CD14-positive monocyte (primary cell): ENCODE results near the gene CYB561D1. TPM values are rescaled to one million over a fixed set of nuclear protein-coding genes. Genes with fewer than 3 reads are reported as not detected.

ENCODE experiments used
- DNase-seq, 3 donors: peaks; one replicate each; pipeline ENCODE4 v3.0.0-alpha.2; 2011 to 2022
- H2AFZ ChIP-seq: 2 replicates; pipeline ENCODE4 v1.6.0; 2012; ENCODE audit warnings: mild to moderate bottlenecking, low read depth, low read length, inconsistent platforms; ENCODE audit not compliant: insufficient read depth, poor library complexity, severe bottlenecking
- H3K27ac ChIP-seq, 2 donors: 1 replicate in 1 of 2; 2 replicates in 1 of 2; pipeline ENCODE4 v1.5.1; 2012 to 2013; ENCODE audit warnings: low read length in 2 of 2, control low read depth in 1 of 2, inconsistent platforms in 1 of 2, low read depth in 1 of 2, mild to moderate bottlenecking in 1 of 2
- H3K27me3 ChIP-seq, 2 donors: one replicate each; pipeline versions ENCODE4 v1.6.0 to v1.6.1; 2011 to 2013; ENCODE audit warnings: low read length in 2 of 2; ENCODE audit not compliant: control insufficient read depth in 2 of 2, insufficient read depth in 2 of 2
- H3K36me3 ChIP-seq, 2 donors: replicated peaks in 1 of 2; 1 replicate in 1 of 2; 2 replicates in 1 of 2; pipeline versions ENCODE4 v1.5.1 to v1.6.1; 2012 to 2013; ENCODE audit warnings: low read length in 2 of 2, control low read depth in 1 of 2, inconsistent platforms in 1 of 2, mild to moderate bottlenecking in 1 of 2; ENCODE audit not compliant: insufficient read depth in 2 of 2, control insufficient read depth in 1 of 2
- H3K4me1 ChIP-seq, 2 donors: 1 replicate in 1 of 2; 2 replicates in 1 of 2; pipeline versions ENCODE4 v1.5.1 to v1.6.1; 2012 to 2013; ENCODE audit warnings: low read length in 2 of 2, control low read depth in 1 of 2, inconsistent platforms in 1 of 2, mild to moderate bottlenecking in 1 of 2, moderate library complexity in 1 of 2; ENCODE audit not compliant: insufficient read depth in 2 of 2, control insufficient read depth in 1 of 2
- H3K4me2 ChIP-seq: replicated peaks from 2 replicates; pipeline ENCODE3; 2012; ENCODE audit warnings: low read length, moderate library complexity, mild to moderate bottlenecking; ENCODE audit not compliant: poor library complexity, severe bottlenecking; ENCODE audit errors: extremely low read depth
- H3K4me3 ChIP-seq, 3 experiments: fragments of 200-600 bp in 1 of 3; sonication (generic) in 1 of 3; replicated peaks in 1 of 3; 1 replicate in 2 of 3; 2 replicates in 1 of 3; pipeline ENCODE4 v1.5.1; 2011 to 2013; ENCODE audit warnings: low read length in 3 of 3, mild to moderate bottlenecking in 3 of 3, control low read depth in 2 of 3, low read depth in 2 of 3, inconsistent platforms in 1 of 3, moderate library complexity in 1 of 3
- H3K79me2 ChIP-seq: 2 replicates; pipeline ENCODE4 v1.6.0; 2012; ENCODE audit warnings: mild to moderate bottlenecking, control low read depth, inconsistent platforms, low read length, moderate library complexity; ENCODE audit not compliant: insufficient read depth
- H3K9ac ChIP-seq: 2 replicates; pipeline ENCODE4 v1.6.0; 2017; ENCODE audit warnings: low read length, mild to moderate bottlenecking; ENCODE audit not compliant: insufficient read depth, poor library complexity, severe bottlenecking
- H3K9me3 ChIP-seq, 2 donors: replicated peaks in 1 of 2; 1 replicate in 1 of 2; 2 replicates in 1 of 2; pipeline versions ENCODE4 v1.5.1 to v1.6.1; 2012 to 2013; ENCODE audit warnings: low read length in 2 of 2, control low read depth in 1 of 2; ENCODE audit not compliant: control insufficient read depth in 1 of 2, insufficient read depth in 1 of 2
- H4K20me1 ChIP-seq: 2 replicates; pipeline ENCODE4 v1.6.0; 2012; ENCODE audit warnings: mild to moderate bottlenecking, low read length, control low read depth, moderate library complexity; ENCODE audit not compliant: insufficient read depth
- H3K27ac Mint-ChIP-seq, 7 donors: one replicate each; pipeline ENCODE4 v1.8.0; 2020; ENCODE audit warnings: mild to moderate bottlenecking in 7 of 7, mixed read lengths in 7 of 7, moderate library complexity in 6 of 7, inconsistent platforms in 2 of 7
- H3K27me3 Mint-ChIP-seq, 3 donors: one replicate each; pipeline ENCODE4 v1.8.0; 2021 to 2022; ENCODE audit warnings: low read depth in 3 of 3, mild to moderate bottlenecking in 3 of 3, mixed read lengths in 3 of 3, moderate library complexity in 3 of 3, inconsistent platforms in 1 of 3
- H3K36me3 Mint-ChIP-seq, 2 donors: one replicate each; pipeline ENCODE4 v1.8.0; 2020; ENCODE audit warnings: mixed read lengths in 2 of 2, inconsistent platforms in 1 of 2, mild to moderate bottlenecking in 1 of 2
- H3K4me1 Mint-ChIP-seq: one replicate; pipeline ENCODE4 v1.8.0; 2020; ENCODE audit warnings: mild to moderate bottlenecking, mixed read lengths
- H3K4me3 Mint-ChIP-seq, 2 donors: one replicate each; pipeline ENCODE4 v1.8.0; 2020; ENCODE audit warnings: mild to moderate bottlenecking in 2 of 2, mixed read lengths in 2 of 2, moderate library complexity in 1 of 2
- H3K9me3 Mint-ChIP-seq, 7 donors: one replicate each; pipeline ENCODE4 v1.8.0; 2020 to 2022; ENCODE audit warnings: mixed read lengths in 7 of 7, mild to moderate bottlenecking in 6 of 7, moderate library complexity in 6 of 7, inconsistent platforms in 2 of 7
- WGBS: methylation state at CpG from one replicate; pipeline ENCODE4 v1.1.5; 2013; ENCODE audit warnings: missing lambda C conversion rate; ENCODE audit not compliant: insufficient coverage; 5-methylcytosine and 5-hydroxymethylcytosine counted together
- intact Hi-C, 2 donors: fragments of 100-400 bp; cut with micrococcal nuclease; formaldehyde crosslinking; loops; one replicate each; pipeline versions ENCODE4 v1.15.0 to v1.15.1; 2023
- polyA plus RNA-seq, 3 donors: library from polyadenylated mRNA; depleted of rRNA in 1 of 3; unstranded in 2 of 3; stranded (reverse) in 1 of 3; fragments of 300-500 nt in 2 of 3; fragments of >200 nt in 1 of 3; fragmentation: Illumina TruSeq in 2 of 3; gene quantifications; 1 replicate in 2 of 3; 2 replicates in 1 of 3; pipeline ENCODE4 v1.2.3, GENCODE V29; 2012 to 2021
- TF ChIP-seq, protein P1 (sequence below): fragments of 200-600 bp; IDR thresholded peaks from one replicate; pipeline ENCODE4 v1.8.0; 2022; ENCODE audit warnings: antibody characterized with exemption, mild to moderate bottlenecking

CYB561D1 gene
- polyA plus RNA-seq, 3 donors: 1.4 to 13.2 (median 4.2) TPM

DNA sequence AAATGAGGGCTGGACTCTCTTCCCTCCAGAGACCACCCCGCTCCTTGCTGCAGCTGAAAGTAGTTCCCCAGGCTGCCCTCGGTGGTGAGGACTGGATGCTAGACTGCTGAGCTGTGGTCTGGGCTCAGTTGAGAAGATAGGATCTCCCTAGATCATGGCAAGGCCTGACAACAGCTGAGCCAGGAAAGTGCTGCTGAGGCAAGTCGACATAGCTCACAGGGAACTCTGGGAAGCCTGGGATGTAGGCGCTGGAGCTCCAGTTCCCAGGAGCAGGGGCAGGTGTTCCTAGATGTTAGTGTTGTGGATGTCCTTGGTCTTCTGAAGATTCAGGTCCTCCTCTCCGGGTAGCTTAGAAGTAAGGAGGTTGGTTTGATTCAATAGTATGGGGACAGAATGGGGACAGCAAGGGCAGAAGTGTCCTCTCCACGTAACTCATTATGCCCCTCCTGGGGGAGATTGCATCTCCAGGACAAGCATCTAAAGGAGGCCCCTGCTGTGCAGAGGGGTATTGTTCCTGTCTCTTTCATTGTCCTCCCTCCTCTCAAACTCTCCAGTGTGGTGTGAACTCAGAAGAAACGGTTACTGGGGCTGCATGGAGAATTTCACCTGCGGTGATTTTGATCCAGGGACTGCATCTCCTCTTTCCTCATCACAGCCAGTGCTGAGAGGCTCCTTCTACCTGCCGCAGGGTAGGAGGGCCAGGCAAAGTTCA, 3.7 kb downstream of the CYB561D1 start:
- Histone ChIP-seq H3K9ac (no peak overlapping the region), H2AFZ (no peak overlapping the region), H3K79me2 (peaks cover 48% of the 10 kb centered on the region), H3K36me3 (peaks cover 47 to 73% of the 10 kb centered on the region in 2 donors), H4K20me1 (peaks cover 74% of the 10 kb centered on the region), H3K4me3 (no peak overlapping the region), H3K4me2 (no peak overlapping the region), H3K4me1 (peaks cover 17 to 27% of the 10 kb centered on the region in 2 donors), H3K27me3 (no peaks in the 10 kb centered on the region), H3K27ac (no peak overlapping the region), H3K9me3 (no peaks in the 10 kb centered on the region)
- H3K27ac Mint-ChIP-seq: peak overlapping the region in 3 of 7 donors; percentile 13 to 49 (median 15)
- TF ChIP-seq, protein P1, sequence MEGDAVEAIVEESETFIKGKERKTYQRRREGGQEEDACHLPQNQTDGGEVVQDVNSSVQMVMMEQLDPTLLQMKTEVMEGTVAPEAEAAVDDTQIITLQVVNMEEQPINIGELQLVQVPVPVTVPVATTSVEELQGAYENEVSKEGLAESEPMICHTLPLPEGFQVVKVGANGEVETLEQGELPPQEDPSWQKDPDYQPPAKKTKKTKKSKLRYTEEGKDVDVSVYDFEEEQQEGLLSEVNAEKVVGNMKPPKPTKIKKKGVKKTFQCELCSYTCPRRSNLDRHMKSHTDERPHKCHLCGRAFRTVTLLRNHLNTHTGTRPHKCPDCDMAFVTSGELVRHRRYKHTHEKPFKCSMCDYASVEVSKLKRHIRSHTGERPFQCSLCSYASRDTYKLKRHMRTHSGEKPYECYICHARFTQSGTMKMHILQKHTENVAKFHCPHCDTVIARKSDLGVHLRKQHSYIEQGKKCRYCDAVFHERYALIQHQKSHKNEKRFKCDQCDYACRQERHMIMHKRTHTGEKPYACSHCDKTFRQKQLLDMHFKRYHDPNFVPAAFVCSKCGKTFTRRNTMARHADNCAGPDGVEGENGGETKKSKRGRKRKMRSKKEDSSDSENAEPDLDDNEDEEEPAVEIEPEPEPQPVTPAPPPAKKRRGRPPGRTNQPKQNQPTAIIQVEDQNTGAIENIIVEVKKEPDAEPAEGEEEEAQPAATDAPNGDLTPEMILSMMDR: no peak
- intact Hi-C loops: no loop called here
- no peak for DNase-seq
- peaks cover 39% of the 10 kb centered on the region for H3K4me1 Mint-ChIP-seq
- no peak overlapping the region for H3K4me3 Mint-ChIP-seq
- no peaks in the 10 kb centered on the region for H3K9me3 Mint-ChIP-seq
- peaks cover 48 to 61% of the 10 kb centered on the region in 2 donors for H3K36me3 Mint-ChIP-seq
- 92% methylated on average over 6 of the region's 9 CpGs for WGBS
- H3K27me3 Mint-ChIP-seq: peaks cover 0 to 1% (median 0%) of the 10 kb centered on the region in 3 donors

DNA sequence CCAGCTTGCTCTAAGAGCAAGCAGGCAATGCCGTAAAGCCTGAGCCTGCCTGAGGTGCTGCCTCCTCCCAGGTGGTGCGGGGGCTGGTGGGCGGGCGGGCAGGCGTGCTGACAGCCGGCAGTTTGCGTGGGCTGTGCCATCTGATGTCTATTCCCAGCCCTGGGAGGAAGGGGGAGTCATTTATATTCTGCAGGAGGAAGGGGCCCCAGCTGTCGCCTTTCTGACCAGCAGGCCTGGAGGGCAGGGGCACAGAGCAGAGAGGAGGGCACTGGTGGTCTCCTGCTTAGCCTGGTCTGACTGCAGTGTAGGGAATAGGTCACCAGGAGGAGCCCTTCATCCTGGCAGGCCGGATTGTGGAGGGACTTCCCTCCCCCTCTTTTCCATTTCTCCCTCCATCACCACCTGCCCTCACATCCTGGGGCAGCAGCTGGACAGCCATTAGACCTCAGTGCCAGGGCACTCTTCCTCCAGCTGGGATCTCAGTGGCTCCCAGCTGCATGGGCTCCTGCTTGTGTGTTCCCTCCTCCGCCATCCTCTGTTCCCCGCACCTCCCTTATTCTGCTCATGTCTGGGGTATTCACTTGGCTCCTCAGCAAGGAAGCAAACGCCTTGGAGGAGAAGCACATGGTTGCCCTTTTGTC, 4.4 kb downstream of the CYB561D1 start:
- Histone ChIP-seq H3K4me1 (peaks cover 17 to 25% of the 10 kb centered on the region in 2 donors), H3K9ac (no peak overlapping the region), H2AFZ (no peak overlapping the region), H3K4me3 (no peak overlapping the region), H3K27ac (no peak overlapping the region), H3K36me3 (peaks cover 47 to 78% of the 10 kb centered on the region in 2 donors), H3K27me3 (no peaks in the 10 kb centered on the region), H3K9me3 (no peaks in the 10 kb centered on the region), H3K4me2 (no peak overlapping the region), H4K20me1 (peaks cover 74% of the 10 kb centered on the region), H3K79me2 (peaks cover 48% of the 10 kb centered on the region)
- intact Hi-C loops: no loop called here
- no peak for DNase-seq
- 92% methylated on average over 11 of the region's 12 CpGs for WGBS
- Mint-ChIP-seq H3K27ac (peak overlapping the region in 1 of 7 donors; percentile 54), H3K4me1 (peaks cover 37% of the 10 kb centered on the region), H3K4me3 (no peak overlapping the region), H3K9me3 (no peaks in the 10 kb centered on the region), H3K27me3 (peaks cover 0 to 1% (median 0%) of the 10 kb centered on the region in 3 donors), H3K36me3 (peaks cover 54 to 67% of the 10 kb centered on the region in 2 donors)
- TF ChIP-seq, protein P1: peak; percentile 19
